ENCODE measurements around the gene KLHL29. TPM values are rescaled to one million over a fixed set of nuclear protein-coding genes. Genes with fewer than 3 reads are reported as not detected.
A peak's percentile ranks its signal among the peaks of the same experiment; 100 is the strongest.

KLHL29 gene
- total and polyA plus RNA-seq, 7 experiments from 2014 or later, result 0.59 to 6.5 (median 5.6) TPM

- Mint-ChIP-seq H3K27me3 (peaks cover 0 to 4% (median 0%) of the 10 kb centered on the region in 5 donors), H3K27ac (no peak overlapping the region), H3K4me3 (no peak overlapping the region), H3K4me1 (no peaks in the 10 kb centered on the region), H3K9me3 (peaks cover 0 to 1% (median 0%) of the 10 kb centered on the region in 11 donors), H3K36me3 (peaks cover 0 to 17% (median 4%) of the 10 kb centered on the region in 5 donors)
- DNase-seq, result no peak
- ATAC-seq, result no peak
- Histone ChIP-seq H3K9me3 (ENCODE audit: control insufficient read depth in 2 of 3, low read length in 3 of 3) (no peaks in the 10 kb centered on the region), H3K27ac (ENCODE audit: low read depth, low read length) (no peak overlapping the region), H3K4me3 (ENCODE audit: low read length) (no peak overlapping the region), H3K36me3 (ENCODE audit: control insufficient read depth in 2 of 3, insufficient read depth in 3 of 3, low read length in 3 of 3) (no peaks in the 10 kb centered on the region), H3K27me3 (ENCODE audit: control insufficient read depth in 2 of 2, insufficient read depth in 2 of 2, low read length in 2 of 2) (no peaks in the 10 kb centered on the region), H3K4me1 (ENCODE audit: control insufficient read depth in 2 of 2, insufficient read depth in 2 of 2, low read length in 2 of 2) (no peaks in the 10 kb centered on the region)
- intact Hi-C loops (cut with micrococcal nuclease), result no loop called here
- ChIA-PET CTCF (no interaction called here), POLR2A (no interaction called here)
Measured at GRCh38 chr2:23584054-23584745, 199.2 kb downstream of the KLHL29 start.

- no peak overlapping the region for H3K4me3 ChIP-seq (ENCODE audit: low read length)
- intact Hi-C loops (cut with micrococcal nuclease), result no loop called here
- H3K27me3 Mint-ChIP-seq, result peaks cover 0 to 4% (median 0%) of the 10 kb centered on the region in 5 donors
- H3K27ac Mint-ChIP-seq, result no peak overlapping the region
- H3K9me3 Mint-ChIP-seq, result peaks cover 0 to 1% (median 0%) of the 10 kb centered on the region in 11 donors
- H3K27ac ChIP-seq (ENCODE audit: low read depth, low read length), result no peak overlapping the region
- H3K4me1 Mint-ChIP-seq, result peaks cover 0 to 4% (median 0%) of the 10 kb centered on the region in 7 donors
- DNase-seq (no peak), ATAC-seq (no peak)
- H3K9me3 ChIP-seq (ENCODE audit: control insufficient read depth in 2 of 3, low read length in 3 of 3), result no peaks in the 10 kb centered on the region
- ChIA-PET POLR2A (no interaction called here), CTCF (no interaction called here)
- no peaks in the 10 kb centered on the region for H3K27me3 ChIP-seq (ENCODE audit: control insufficient read depth in 2 of 2, insufficient read depth in 2 of 2, low read length in 2 of 2)
- no peak overlapping the region for H3K4me3 Mint-ChIP-seq
- no peaks in the 10 kb centered on the region for H3K4me1 ChIP-seq (ENCODE audit: control insufficient read depth in 2 of 2, insufficient read depth in 2 of 2, low read length in 2 of 2)
- H3K36me3 ChIP-seq (ENCODE audit: control insufficient read depth in 2 of 3, insufficient read depth in 3 of 3, low read length in 3 of 3), result no peaks in the 10 kb centered on the region
- peaks cover 0 to 17% (median 4%) of the 10 kb centered on the region in 5 donors for H3K36me3 Mint-ChIP-seq
Measured at GRCh38 chr2:23585273-23586170, 200.5 kb downstream of the KLHL29 start.

GRCh38 chr2:23586741-23587306, 201.8 kb downstream of the KLHL29 start:
- POLR2A ChIA-PET, result no interaction called here
- Histone ChIP-seq H3K9me3 (ENCODE audit: control insufficient read depth in 2 of 3, low read length in 3 of 3) (no peaks in the 10 kb centered on the region), H3K27me3 (ENCODE audit: control insufficient read depth in 2 of 2, insufficient read depth in 2 of 2, low read length in 2 of 2) (no peaks in the 10 kb centered on the region), H3K27ac (ENCODE audit: low read depth, low read length) (no peak overlapping the region), H3K4me3 (ENCODE audit: low read length) (no peak overlapping the region), H3K4me1 (ENCODE audit: control insufficient read depth in 2 of 2, insufficient read depth in 2 of 2, low read length in 2 of 2) (no peaks in the 10 kb centered on the region), H3K36me3 (ENCODE audit: control insufficient read depth in 2 of 3, insufficient read depth in 3 of 3, low read length in 3 of 3) (no peaks in the 10 kb centered on the region)
- H3K4me3 Mint-ChIP-seq, result no peak overlapping the region
- H3K27me3 Mint-ChIP-seq, result peaks cover 0 to 4% (median 0%) of the 10 kb centered on the region in 5 donors
- H3K27ac Mint-ChIP-seq, result peak overlapping the region in 1 of 9 donors; percentile 21
- intact Hi-C loops (cut with micrococcal nuclease), result no loop called here
- no peak for DNase-seq
- peaks cover 0 to 5% (median 0%) of the 10 kb centered on the region in 7 donors for H3K4me1 Mint-ChIP-seq
- ATAC-seq, result no peak
- peaks cover 0 to 21% (median 4%) of the 10 kb centered on the region in 5 donors for H3K36me3 Mint-ChIP-seq
- CTCF ChIA-PET, result interaction anchor here (0.5 kb wide), 1 partner anchor 125 kb away, joined by 4 read pairs; no protein-coding TSS in a partner anchor
- peaks cover 0 to 1% (median 0%) of the 10 kb centered on the region in 11 donors for H3K9me3 Mint-ChIP-seq

GRCh38 chr2:23587341-23587880, 202.4 kb downstream of the KLHL29 start:
- H3K4me3 ChIP-seq (ENCODE audit: low read length), result no peak overlapping the region
- H3K27me3 Mint-ChIP-seq, result peaks cover 0 to 4% (median 0%) of the 10 kb centered on the region in 5 donors
- CTCF ChIA-PET, result no interaction called here
- intact Hi-C loops (cut with micrococcal nuclease), result no loop called here
- ATAC-seq, result no peak
- peaks cover 0 to 1% (median 0%) of the 10 kb centered on the region in 11 donors for H3K9me3 Mint-ChIP-seq
- H3K27ac ChIP-seq (ENCODE audit: low read depth, low read length), result no peak overlapping the region
- H3K9me3 ChIP-seq (ENCODE audit: control insufficient read depth in 2 of 3, low read length in 3 of 3), result no peaks in the 10 kb centered on the region
- no peaks in the 10 kb centered on the region for H3K4me1 ChIP-seq (ENCODE audit: control insufficient read depth in 2 of 2, insufficient read depth in 2 of 2, low read length in 2 of 2)
- peaks cover 0 to 21% (median 4%) of the 10 kb centered on the region in 5 donors for H3K36me3 Mint-ChIP-seq
- H3K4me1 Mint-ChIP-seq, result peaks cover 0 to 5% (median 0%) of the 10 kb centered on the region in 7 donors
- no peak overlapping the region for H3K4me3 Mint-ChIP-seq
- no peak overlapping the region for H3K27ac Mint-ChIP-seq
- POLR2A ChIA-PET, result no interaction called here
- H3K27me3 ChIP-seq (ENCODE audit: control insufficient read depth in 2 of 2, insufficient read depth in 2 of 2, low read length in 2 of 2), result no peaks in the 10 kb centered on the region
- DNase-seq, result no peak
- H3K36me3 ChIP-seq (ENCODE audit: control insufficient read depth in 2 of 3, insufficient read depth in 3 of 3, low read length in 3 of 3), result no peaks in the 10 kb centered on the region

- Histone ChIP-seq H3K36me3 (ENCODE audit: control insufficient read depth in 2 of 3, insufficient read depth in 3 of 3, low read length in 3 of 3) (no peaks in the 10 kb centered on the region), H3K9me3 (ENCODE audit: control insufficient read depth in 2 of 3, low read length in 3 of 3) (no peaks in the 10 kb centered on the region), H3K4me3 (ENCODE audit: low read length) (no peak overlapping the region), H3K27me3 (ENCODE audit: control insufficient read depth in 2 of 2, insufficient read depth in 2 of 2, low read length in 2 of 2) (no peaks in the 10 kb centered on the region), H3K4me1 (ENCODE audit: control insufficient read depth in 2 of 2, insufficient read depth in 2 of 2, low read length in 2 of 2) (no peaks in the 10 kb centered on the region), H3K27ac (ENCODE audit: low read depth, low read length) (no peak overlapping the region)
- H3K27me3 Mint-ChIP-seq, result peaks cover 0 to 4% (median 0%) of the 10 kb centered on the region in 5 donors
- ATAC-seq (no peak), DNase-seq (no peak)
- intact Hi-C loops (cut with micrococcal nuclease), result no loop called here
- ChIA-PET CTCF (no interaction called here), POLR2A (no interaction called here)
- peaks cover 0 to 5% (median 0%) of the 10 kb centered on the region in 7 donors for H3K4me1 Mint-ChIP-seq
- H3K36me3 Mint-ChIP-seq, result peaks cover 0 to 21% (median 4%) of the 10 kb centered on the region in 5 donors
- H3K27ac Mint-ChIP-seq, result peak overlapping the region in 1 of 9 donors; percentile 59
- peaks cover 0 to 1% (median 0%) of the 10 kb centered on the region in 11 donors for H3K9me3 Mint-ChIP-seq
- no peak overlapping the region for H3K4me3 Mint-ChIP-seq
Measured at GRCh38 chr2:23588106-23588505, 203.1 kb downstream of the KLHL29 start.

- CTCF ChIA-PET, result no interaction called here
Measured at GRCh38 chr2:23588508-23589201, 203.7 kb downstream of the KLHL29 start.

More at GRCh38 chr2:23588508-23589201, 203.7 kb downstream of the KLHL29 start:
- ATAC-seq (no peak), DNase-seq (no peak)
- H3K27me3 Mint-ChIP-seq, result peaks cover 0 to 4% (median 0%) of the 10 kb centered on the region in 5 donors
- peaks cover 0 to 1% (median 0%) of the 10 kb centered on the region in 11 donors for H3K9me3 Mint-ChIP-seq
- Histone ChIP-seq H3K27me3 (ENCODE audit: control insufficient read depth in 2 of 2, insufficient read depth in 2 of 2, low read length in 2 of 2) (no peaks in the 10 kb centered on the region), H3K4me1 (ENCODE audit: control insufficient read depth in 2 of 2, insufficient read depth in 2 of 2, low read length in 2 of 2) (no peaks in the 10 kb centered on the region), H3K9me3 (ENCODE audit: control insufficient read depth in 2 of 3, low read length in 3 of 3) (no peaks in the 10 kb centered on the region), H3K4me3 (ENCODE audit: low read length) (no peak overlapping the region), H3K27ac (ENCODE audit: low read depth, low read length) (no peak overlapping the region), H3K36me3 (ENCODE audit: control insufficient read depth in 2 of 3, insufficient read depth in 3 of 3, low read length in 3 of 3) (no peaks in the 10 kb centered on the region)
- peak overlapping the region in 1 of 9 donors; percentile 59 for H3K27ac Mint-ChIP-seq
- H3K36me3 Mint-ChIP-seq, result peaks cover 0 to 20% (median 4%) of the 10 kb centered on the region in 5 donors
- intact Hi-C loops (cut with micrococcal nuclease), result no loop called here
- H3K4me1 Mint-ChIP-seq, result peaks cover 0 to 5% (median 0%) of the 10 kb centered on the region in 7 donors
- POLR2A ChIA-PET, result no interaction called here
- H3K4me3 Mint-ChIP-seq, result no peak overlapping the region

Data from naive thymus-derived CD4-positive, alpha-beta T cell (primary cell).